ENCODE results near the gene ERP27.

GRCh38 chr12:14957551-14958168 is 19.3 kb upstream of the ERP27 start:
- no peak for TF ChIP-seq POLR2A (IDR thresholded peaks at IDR 0.05)
- TF ChIP-seq, protein P1, sequence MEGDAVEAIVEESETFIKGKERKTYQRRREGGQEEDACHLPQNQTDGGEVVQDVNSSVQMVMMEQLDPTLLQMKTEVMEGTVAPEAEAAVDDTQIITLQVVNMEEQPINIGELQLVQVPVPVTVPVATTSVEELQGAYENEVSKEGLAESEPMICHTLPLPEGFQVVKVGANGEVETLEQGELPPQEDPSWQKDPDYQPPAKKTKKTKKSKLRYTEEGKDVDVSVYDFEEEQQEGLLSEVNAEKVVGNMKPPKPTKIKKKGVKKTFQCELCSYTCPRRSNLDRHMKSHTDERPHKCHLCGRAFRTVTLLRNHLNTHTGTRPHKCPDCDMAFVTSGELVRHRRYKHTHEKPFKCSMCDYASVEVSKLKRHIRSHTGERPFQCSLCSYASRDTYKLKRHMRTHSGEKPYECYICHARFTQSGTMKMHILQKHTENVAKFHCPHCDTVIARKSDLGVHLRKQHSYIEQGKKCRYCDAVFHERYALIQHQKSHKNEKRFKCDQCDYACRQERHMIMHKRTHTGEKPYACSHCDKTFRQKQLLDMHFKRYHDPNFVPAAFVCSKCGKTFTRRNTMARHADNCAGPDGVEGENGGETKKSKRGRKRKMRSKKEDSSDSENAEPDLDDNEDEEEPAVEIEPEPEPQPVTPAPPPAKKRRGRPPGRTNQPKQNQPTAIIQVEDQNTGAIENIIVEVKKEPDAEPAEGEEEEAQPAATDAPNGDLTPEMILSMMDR (IDR thresholded peaks at IDR 0.05) = no peak
- no peak for TF ChIP-seq POLR2AphosphoS5 (IDR thresholded peaks at IDR 0.05)
